Activated gamma-delta T cell treated with anti-CD3 and anti-CD28 coated beads, Interleukin-2, amount 50 U/mL, for 16 hours (primary cell): Measurements from ENCODE around the gene MKRN2.
"Not testable (repeated sequence)": the region's sequence is repeated elsewhere in the genome, so short reads cannot be mapped to it uniquely, and the experiment has no call there.

Experiments used
- DNase-seq: peaks from one replicate; pipeline ENCODE4 v3.0.0-alpha.2; 2020; ENCODE audit warnings: low read depth

The MKRN2 gene

DNA sequence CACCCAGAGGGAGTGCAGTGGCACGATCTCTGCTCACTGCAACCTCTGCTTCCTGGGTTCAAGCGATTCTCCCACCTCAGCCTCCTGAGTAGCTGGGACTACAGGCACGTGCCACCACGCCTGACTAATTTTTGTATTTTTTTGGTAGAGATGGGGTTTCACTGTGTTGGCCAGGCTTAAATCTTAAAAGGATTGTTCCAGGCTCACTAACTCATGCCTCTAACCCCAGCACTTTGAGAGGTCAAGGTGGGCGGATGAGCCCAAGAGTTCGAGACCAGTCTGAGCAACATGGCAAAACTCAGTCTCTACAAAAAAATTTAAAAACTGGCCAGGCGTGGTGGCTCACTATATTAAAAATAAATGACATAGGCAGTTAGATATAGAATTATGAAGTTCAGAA, 74.0 kb downstream of the MKRN2 start:
- DNase-seq: not testable (repeated sequence)

DNA sequence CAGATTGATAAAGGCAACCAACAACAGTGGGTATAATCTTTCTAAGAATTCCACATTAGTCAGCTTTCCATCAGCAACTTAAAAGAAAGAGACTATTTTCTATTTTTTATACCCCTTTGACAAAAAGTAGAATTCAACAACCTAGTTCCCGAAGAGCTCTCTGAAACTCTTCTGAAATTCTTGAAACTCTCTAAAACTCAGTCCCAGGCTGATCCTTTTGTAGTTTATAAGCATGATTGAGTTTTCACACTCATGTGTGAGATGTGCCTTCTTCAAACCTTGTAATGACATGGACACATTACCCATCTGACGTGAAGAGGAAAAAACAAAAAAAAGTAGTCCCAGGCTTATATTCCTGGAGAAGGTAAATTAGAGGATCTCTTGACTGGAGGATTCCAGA, 75.6 kb downstream of the MKRN2 start:
- no peak for DNase-seq

DNA sequence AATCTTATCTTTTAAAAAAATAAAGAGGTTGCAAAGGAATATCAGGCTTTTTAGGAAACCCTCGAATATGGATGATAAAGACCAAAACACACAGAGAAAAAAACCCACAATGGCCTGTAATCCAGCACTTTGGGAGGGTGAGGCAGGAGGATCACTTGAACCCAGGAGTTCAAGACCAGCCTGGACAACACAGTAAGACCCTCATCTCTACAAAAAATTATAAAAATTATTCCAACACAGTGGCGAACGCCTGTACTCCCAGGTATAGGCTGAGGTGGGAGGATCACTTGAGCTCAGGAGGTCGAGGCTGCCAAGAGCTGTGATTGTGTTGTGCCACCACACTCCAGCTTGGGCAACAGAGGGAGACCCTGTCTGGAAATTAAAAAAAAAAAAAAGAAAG, 76.2 kb downstream of the MKRN2 start:
- DNase-seq: no peak
